Measurements from ENCODE around the gene TMEM259.
A peak's percentile ranks its signal among the peaks of the same experiment; 100 is the strongest.
"Not testable (repeated sequence)": the region's sequence is repeated elsewhere in the genome, so short reads cannot be mapped to it uniquely, and the experiment has no call there.

Gene TMEM259

DNA sequence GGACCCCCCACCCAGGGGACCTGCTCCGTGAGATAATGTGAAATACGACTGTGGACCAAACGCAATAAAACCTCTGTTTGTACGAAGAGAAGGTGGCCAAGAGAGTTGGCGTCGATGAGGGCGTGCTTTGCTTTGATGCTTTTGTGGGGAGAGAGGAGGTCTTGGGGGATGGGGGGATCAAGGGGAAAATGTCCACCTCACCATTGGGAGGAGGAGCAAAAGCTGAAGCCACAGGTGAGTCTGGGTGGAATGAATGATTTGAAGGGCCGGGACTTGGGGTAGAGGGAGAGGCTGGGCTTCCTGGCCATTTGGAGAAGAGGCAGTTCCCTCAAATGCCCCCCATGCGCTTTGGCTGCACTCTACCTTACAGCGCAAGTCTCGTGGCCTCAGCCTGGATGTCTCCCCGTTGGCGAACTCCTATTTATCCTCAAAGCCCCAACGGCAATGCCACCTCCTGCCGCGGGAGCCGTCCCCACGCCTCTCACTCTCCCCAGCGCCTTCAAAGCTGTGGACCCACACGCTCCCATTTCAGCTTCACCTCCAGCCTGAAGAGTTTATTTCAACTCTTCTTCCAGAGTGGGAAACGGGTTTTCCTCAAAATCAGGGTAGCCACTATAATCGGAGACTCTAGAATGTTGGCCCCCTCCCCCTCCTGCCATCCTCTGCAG, 18.2 kb upstream of the TMEM259 start:
- DNase-seq: no peak

DNA sequence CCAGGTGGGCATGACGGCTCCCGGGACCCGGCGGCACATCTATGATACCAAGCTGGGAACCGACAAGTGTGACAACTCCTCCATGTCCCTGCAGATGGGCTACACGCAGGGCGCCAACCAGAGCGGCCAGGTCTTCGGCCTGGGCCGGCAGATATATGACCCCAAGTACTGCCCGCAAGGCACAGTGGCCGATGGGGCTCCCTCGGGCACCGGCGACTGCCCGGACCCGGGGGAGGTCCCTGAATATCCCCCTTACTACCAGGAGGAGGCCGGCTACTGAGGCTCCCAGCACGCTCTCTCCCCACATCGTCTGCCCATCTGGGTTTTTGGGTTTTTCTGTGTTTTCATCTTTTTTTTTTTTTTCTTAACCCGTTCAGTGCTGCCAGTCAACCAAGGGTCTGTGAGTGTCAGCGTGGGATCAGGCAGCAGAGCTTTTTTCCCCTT, 16.7 kb upstream of the TMEM259 start:
- no peak for DNase-seq

DNA sequence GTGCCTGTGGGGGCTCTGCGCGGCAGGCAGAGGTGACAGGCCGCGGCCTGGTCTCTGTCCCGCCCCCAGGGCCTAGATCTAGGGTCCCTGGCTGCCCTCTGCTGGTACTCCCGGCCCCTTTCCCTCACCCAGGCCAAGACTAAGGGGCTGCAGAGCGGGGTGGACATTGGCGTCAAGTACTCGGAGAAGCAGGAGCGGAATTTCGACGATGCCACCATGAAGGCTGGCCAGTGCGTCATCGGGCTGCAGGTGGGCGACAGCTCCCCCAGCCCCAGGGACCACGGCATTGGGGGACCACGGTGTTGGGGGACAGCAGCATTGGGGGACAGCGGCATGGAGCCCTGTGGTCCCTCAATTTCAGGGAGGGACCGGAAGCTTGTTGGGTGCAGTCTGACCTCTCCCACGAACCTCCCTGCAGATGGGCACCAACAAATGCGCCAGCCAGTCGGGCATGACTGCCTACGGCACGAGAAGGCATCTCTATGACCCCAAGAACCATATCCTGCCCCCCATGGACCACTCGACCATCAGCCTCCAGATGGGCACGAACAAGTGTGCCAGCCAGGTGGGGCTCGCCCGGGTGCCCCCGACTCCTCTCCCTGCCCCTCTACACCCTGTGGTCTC, 15.2 kb upstream of the TMEM259 start:
- no peak for DNase-seq

DNA sequence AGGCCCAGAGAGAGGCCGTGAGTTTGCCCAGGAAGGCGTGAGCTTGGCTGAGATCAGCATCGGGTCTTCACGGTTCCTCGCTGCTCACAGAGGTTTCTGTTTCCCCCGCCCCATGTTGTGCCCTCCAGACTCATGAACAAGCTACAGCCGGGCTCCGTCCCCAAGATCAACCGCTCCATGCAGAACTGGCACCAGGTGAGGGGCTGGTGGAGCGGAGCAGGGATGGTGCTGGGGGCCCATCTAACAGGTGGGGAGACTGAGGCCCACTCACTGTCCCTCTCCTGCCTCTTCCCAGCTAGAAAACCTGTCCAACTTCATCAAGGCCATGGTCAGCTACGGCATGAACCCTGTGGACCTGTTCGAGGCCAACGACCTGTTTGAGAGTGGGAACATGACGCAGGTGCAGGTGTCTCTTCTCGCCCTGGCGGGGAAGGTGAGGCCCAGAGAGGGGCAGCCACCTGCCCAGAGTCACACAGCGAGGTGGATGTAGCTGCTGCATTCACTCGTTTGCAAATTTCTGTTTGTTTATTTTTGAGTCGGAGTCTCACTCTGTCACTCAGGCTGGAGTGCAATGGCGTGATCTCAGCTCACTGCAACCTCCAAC, 11.4 kb upstream of the TMEM259 start:
- no peak for DNase-seq

DNA sequence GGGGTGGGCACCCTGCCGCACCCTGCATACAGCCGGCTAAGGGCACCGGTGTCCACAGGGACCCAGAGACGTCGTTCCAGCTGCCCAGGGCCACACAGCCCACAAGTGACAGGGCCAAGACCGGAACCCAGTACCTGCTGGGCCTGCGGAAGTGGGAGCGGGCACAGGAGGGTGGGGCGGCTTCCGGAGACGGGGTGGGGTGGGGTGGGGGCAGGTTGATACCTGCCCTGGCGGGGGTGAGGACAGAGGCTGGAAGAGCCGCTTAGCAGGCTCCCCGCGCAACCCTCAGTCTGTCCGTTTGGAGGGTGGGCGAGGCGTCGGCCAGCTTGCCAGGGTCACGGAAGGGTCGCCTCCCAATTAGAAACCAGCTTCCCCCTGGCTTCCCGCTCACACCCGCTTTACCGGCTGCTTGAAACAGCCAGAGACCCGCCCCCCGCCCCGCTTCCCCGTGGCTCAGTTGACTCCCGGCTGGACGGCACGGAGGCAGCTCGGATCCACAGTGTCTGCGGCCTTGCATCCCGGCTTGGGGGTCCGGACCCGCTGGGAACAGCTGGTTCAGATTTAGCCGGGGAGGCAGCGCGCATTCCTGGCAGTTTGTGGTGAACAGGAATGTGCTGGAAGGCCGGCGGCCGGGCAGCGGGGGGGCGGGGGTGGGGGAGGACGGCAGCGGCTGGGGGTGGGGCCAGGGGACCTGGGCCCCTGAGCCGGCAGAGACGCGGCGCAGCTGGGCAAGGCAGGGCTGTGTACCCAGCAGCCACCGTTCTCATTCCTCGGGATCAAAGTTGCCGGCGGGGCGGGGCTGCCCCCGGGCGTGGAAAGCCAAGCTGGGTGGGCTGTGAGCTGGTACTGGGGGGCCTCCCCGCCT, 7.4 kb upstream of the TMEM259 start:
- DNase-seq: peak; percentile 27 to 42

DNA sequence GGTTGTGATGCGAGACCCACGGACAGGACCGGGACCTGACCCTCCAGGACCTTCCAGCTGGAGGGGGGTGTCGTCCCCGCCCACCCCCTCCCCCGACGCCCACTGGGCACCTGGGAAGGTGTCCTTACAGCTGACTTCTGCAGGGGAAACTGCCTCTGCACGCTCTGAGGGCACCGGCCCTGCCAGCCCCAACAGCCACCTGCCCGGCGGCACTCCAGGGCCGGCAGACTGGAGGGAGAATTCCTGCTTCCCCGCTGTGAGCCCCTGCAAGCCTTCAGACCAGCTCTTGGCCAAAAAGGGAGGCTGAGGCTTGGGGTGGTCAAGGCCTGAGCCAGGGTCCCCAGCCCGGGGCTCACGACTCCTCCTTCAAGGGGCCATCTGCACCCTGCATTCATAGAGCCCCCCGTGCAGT, 6.7 kb upstream of the TMEM259 start:
- no peak for DNase-seq

DNA sequence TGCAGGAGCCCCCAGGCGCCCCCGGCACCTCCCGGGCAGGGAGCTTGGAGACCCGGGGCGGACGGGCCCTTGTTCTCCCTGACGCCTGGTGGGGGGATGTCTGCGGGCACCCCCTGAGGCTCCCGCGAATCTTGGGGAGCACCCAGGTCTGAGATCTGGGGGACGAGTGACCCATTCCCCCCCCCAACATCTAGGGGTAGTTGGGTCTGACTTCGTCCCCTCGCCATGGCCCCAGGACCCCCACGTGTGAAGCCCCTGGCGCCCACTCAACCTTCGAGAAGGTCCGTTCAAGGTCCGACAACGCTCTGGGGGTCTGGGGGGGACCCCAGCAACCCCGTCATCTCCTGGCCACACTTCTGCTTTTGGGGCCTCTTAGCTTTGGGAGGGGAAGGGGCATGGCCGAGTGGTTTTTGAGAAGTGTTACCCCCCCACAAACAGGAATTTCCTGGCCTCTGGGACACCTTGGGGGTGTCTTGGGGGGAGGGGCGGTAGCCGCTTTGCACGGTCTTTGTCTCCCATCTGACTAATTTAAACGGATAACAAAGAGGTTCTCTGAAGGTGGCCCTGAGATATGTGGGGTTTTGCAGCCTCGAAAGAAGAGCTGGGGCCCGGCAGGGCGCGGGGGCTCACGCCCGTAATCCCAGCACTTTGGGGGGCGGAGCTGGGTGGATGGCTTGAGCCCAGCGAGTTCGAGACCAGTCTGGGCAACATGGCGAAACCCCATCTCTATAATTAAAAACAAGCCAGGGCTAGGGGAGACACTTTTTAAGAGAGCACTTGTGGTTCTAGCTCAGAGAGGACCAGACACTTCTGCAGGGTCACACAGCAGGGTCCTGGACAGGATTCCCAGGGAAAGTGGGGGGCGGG, 6.1 kb upstream of the TMEM259 start:
- DNase-seq: peak; percentile 22 to 28

DNA sequence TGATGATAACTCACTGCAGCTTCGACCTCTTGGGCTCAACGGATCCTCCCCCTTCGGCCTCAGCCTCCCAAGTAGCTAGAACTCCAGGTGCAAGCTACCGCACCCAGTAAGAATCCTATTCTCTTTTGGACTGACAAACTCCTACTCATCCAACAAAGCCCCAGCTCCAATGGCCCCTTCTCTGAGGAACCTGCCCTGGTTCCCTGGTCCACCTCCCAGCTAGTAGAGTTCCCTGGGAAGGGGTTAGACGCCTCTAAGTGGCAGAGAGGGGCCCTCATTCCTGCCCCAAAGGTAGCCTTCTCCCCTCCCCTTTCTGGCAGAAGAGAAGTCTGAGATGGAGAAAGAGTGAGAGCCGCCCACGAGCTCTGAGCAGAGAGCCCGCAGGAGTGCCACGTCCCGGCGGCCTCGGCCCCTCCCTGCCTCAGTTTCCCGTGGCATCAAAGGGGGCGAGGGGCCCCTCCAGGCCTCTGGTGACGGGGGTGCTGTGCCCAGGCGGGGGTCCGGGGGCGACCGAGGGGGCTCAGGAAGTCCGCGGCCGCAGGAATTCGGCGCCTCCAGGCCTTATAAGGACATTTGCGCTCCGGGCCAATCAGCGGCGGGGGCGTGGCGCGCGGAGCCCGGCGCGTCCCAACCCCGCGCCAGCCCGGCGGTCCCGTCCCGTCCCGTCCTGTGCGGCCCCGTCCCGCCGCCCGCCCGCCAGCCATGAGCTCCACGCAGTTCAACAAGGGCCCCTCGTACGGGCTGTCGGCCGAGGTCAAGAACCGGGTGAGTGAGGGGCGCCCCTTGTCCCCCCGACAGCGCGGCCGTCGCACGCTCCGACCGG, 5.2 kb upstream of the TMEM259 start, which contains the start of gene CNN2:
CNN2 (plus strand) TSS at position 649 of the 823 bp plus-strand sequence; CDS start at position 703, 54 bp downstream.
- peak; percentile 69 to 82 for DNase-seq

DNA sequence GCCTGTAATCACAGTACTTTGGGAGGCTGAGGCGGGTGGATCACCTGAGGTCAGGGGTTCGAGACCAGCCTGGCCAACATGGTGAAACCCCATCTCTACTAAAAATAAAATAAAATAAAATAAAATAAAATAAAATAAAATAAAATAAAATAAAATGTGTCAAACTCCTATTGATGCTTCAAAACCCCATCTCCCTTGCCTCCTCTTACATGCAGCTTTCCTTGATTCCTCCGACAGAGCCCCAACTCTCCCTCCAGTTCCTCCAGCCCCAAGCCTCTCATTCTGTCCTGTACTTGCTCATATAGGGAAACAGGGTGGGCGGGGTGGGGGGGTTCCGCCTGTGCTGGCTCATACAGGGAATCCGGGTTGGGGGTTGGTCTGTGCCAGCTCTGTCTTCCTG, 4.2 kb upstream of the TMEM259 start:
- DNase-seq: not testable (repeated sequence)

DNA sequence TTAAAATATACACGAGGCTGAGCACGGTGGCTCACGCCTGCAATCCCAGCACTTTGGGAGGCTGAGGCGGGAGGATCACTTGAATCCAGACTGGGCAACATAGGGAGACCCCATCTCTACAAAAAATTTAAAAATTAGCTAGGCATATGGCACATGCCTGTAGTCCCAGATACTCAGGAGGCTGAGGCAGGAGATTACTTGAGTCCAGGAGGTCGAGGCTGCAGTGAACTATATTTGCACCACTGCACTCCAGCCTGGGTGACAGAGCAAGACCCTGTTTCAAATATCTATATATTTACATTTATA, 2.9 kb upstream of the TMEM259 start:
- DNase-seq: not testable (repeated sequence)

DNA sequence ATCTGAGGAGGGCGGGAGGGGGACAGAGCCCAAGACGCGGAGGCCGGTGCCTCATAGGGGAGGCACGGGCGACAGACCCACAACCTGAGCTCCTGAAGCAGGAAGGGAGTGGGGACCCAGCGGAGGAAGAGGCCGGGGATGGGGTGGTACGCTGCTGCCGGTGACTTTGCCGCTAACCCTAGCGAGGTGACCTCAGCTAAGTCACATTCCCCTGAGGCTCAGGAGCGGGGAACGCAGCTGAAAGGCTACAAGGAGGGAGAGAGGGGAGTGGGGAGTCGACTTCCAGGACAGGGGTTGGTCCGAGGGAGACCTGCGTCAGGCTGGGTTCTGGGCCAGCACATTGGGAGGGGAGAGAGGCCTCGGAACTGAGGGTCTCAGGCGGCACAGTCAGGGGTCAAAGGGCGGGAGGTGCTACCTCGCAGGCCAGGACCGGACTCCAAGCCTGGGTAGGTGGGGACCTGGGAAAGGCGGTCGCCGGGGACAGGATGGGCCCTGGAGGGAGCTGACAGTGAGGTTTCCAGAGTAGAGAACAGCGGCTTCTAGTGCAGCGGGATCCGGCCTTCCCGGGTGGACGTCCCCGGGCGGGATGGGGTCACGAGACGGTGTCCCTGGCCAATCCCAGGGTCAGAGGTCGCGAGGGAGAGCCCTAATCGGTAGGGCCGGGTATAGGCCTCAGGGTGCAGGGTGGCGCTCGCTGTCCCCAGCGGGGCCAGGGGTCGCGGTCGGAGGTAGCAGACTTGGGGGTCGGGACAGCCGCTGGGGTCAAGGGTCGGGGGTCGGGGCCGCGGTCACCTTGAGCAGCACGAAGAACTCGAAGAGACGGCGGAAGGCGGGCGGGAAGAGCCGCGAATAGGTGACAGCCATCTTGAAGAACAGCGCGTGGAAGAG, 699 bp downstream of the TMEM259 start:
- DNase-seq: peak in 1 of 2 donors; percentile 41

DNA sequence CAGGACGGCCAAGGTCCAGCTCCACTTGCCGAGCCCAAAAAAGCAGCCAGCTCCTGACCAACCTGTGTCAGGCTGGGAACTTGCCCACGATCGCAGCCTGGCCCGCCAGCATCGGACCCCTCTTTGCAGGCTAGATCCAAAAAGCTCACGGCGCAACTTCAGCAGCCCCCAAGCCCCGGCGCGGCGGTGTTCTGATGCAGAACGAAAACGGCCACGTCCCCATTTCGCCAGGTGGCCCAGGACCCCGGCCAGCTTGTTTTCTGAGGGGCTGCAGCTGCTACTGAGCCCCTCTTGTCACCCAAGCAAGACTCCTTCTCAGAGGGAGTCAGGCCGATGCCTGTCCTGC, 1.3 kb downstream of the TMEM259 start:
- no peak for DNase-seq

DNA sequence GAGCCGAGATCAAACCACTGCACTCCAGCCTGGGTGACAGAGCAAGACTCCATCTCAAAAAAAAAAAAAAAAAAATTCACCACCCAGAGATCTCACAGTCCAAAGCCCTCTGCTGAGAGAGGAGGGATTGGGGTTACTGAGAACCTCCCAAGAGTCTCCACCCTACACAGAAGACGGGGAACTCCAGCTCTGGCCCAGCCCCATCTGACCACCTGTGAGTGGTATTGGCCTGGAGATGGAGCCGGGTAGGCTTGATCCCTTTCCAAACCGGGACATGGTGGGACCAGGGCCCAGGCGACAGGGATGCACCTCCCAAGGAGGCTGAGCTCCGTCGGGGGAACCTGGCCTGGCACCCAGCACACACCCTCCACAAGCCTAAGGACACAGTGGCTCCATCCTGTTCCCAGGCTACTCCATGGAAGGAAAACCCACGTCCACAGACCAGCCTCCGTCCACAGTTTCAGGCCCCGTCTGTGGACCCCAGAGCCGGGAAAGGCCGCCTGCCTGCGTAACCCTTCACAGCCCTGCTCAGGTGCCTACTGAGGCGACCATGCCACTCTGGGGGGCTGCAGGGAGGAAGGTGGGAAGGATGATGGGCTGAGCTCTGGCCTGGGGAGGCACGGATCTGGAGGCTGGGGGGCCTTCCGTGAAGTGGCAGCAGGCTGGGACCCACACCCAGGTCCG, 1.8 kb downstream of the TMEM259 start:
- DNase-seq: no peak

DNA sequence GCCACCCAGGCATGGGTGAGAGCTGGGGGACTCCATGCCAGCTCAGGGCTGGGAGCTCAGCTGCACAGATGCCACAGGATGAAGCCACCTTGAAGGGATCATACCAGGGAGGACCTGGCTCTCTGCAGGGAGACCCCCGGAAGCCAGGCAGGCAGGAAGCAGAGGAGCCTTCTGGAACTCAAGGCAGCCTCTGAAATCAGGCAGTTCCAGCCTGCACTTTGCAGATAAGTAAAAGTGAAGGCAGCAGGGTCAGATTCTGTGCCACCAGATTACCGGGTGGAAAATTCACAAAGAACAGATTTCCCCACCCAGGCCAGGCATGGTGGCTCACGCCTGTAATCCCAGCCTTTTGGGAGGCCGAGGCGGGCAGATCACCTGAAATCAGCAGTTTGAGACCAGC, 2.5 kb downstream of the TMEM259 start:
- no peak for DNase-seq

DNA sequence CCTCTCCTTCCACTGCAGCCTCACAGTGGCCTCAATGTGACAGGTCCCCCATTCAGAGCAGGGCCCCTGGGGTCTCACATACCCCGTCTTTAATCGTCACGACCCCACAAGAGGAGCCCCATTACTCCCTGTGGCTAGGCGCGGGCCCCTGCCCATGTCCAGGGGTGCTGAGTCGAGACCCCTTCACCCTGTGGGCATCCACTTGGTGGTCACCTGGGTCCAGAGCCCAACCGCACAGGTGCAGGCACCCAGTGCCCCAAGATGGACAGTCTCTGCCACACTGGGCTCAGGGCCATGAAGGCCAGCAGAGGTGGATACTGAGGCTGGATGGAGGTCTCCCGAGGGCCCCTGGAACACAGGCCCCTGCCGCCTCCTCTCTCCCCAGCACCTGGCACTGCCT, 3.0 kb downstream of the TMEM259 start:
- no peak for DNase-seq

DNA sequence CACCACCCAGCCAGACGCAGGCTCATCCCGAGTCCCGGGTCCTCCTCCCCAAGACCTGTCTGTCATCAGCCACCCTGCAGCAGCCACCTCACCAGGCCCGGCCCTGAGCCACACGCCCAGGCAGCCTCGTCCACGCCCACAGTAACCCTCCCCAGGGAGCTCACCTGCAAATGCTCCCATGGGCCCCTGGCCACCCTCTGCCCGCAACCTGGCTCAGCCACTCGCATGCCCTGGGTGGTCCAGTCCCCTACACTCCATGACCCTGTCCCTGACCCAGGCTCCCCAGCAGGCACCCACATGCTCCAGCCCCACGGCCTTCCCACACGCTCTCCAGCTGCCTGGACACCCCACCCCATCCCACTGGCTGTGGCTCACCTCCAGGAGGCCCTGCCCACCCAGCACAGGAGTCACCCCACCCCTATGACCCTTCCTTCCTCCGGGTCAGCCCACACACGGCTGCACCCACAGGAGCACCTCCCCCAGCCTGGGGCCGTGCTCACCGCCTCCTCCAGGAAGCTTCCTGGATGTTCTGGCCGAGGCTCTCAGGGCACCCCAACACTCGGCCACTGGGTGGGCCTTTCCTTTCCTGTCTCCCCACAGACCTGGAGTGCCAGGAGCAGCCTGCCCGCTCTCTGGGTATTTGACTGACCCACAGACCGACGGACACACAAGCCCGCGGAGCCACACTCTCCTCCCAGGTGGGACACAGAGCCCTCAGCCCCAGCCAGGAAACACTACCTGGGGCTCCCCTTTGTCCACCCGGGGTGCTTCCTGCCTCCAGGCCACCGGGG, 3.6 kb downstream of the TMEM259 start:
- peak in 1 of 2 donors; percentile 21 for DNase-seq

DNA sequence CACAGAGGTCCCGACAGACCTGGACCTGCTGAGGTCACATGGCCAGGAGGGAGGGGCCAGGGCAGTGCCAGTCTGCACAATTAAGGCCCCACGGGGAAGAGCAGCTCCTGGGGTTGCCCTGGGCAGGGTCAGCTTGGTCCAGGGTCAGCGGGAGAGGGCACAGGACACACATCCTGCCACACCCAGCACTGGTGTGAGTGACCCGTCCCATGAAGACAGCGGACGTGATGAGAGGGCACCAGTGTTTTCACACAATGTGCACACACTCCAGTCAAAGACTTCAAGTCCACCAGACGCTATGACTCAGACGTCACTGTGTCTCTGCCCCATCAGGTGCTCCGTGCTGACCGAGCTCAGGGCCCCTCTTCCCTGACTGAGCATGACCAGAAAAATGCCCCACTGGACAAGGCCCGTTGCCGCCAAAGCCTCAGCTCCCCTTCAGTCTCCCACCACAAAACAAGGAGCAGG, 4.2 kb downstream of the TMEM259 start:
- DNase-seq: peak in 1 of 2 donors; percentile 19

DNA sequence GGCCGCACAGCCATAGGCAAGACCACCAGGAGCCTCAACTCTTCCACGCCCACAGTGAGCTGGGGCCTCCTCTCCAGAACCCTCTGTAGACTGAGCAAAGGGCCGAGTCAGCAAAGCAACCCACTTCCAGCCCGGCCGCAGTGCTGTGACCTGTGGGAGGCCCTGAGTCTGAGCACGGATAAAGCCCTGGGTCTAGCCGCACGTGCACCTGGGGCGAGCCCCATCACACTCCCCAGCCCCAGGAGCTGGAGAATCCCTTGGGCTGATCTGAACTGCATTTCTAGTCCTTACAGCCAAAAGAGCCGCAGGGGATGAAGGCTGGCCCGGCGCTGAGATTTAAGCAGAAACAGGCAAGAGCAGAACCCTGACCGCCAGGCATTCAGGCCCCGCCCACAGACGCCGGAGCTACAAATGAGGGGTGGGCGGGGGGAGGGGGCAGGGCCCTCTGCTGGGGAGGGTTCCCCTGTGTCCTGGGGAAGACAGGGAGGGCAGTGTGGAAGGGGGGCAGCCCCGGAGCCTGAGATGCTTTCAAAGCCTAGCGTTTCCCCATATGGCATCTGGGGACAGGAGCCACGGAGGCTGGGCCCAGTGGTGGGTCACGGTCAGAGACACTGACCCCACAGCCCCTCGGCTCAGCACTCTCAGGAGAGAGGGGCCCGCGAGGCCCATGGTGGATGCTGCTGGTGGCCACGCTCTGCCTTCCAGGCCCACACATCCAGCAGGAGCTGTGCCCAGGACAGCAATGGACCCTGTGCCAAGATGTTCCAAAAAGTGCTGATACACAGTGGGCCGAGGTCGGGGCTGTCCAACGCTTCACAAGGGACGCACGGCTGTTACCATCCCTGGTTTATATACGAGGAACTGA, 4.9 kb downstream of the TMEM259 start:
- no peak for DNase-seq

All from inflammatory macrophage (primary cell).